Osteoblast (primary cell): ENCODE measurements around the gene FAM181B. TPM values are rescaled to one million over a fixed set of nuclear protein-coding genes. Genes with fewer than 3 reads are reported as not detected.
A peak's percentile ranks its signal among the peaks of the same experiment; 100 is the strongest.

ENCODE experiments used
- DNase-seq: peaks from one replicate; pipeline ENCODE4 v3.0.0; 2011; ENCODE audit warnings: low spot score, mixed read lengths; ENCODE audit not compliant: insufficient read length; ENCODE audit errors: missing footprints
- H2AFZ ChIP-seq: 2 replicates; pipeline ENCODE4 v1.6.0; 2011; ENCODE audit warnings: mild to moderate bottlenecking, low read length
- H3K27ac ChIP-seq: 2 replicates; pipeline ENCODE4 v1.5.1; 2011; ENCODE audit warnings: mild to moderate bottlenecking, low read depth, low read length, moderate library complexity
- H3K27me3 ChIP-seq: 2 replicates; pipeline ENCODE4 v1.6.0; 2012; ENCODE audit warnings: mild to moderate bottlenecking, control low read depth, inconsistent platforms, low read length, moderate library complexity; ENCODE audit not compliant: insufficient read depth
- H3K36me3 ChIP-seq: 2 replicates; pipeline ENCODE4 v1.5.1; 2011; ENCODE audit warnings: mild to moderate bottlenecking, low read length, control low read depth, moderate library complexity; ENCODE audit not compliant: insufficient read depth
- H3K4me1 ChIP-seq: 2 replicates; pipeline ENCODE4 v1.5.1; 2011; ENCODE audit warnings: mild to moderate bottlenecking, low read length, control low read depth, moderate library complexity; ENCODE audit not compliant: insufficient read depth
- H3K4me2 ChIP-seq: 2 replicates; pipeline ENCODE4 v1.6.0; 2011; ENCODE audit warnings: mild to moderate bottlenecking, low read length; ENCODE audit not compliant: insufficient read depth
- H3K4me3 ChIP-seq: fragments of 200-600 bp; sonication (generic); 3 replicates; pipeline ENCODE4 v1.5.1; 2012; ENCODE audit warnings: mild to moderate bottlenecking, low read length, inconsistent platforms; ENCODE audit not compliant: insufficient read depth
- H3K79me2 ChIP-seq: 2 replicates; pipeline ENCODE4 v1.6.0; 2012; ENCODE audit warnings: mild to moderate bottlenecking, low read length, control low read depth, inconsistent platforms; ENCODE audit not compliant: insufficient read depth
- H3K9me3 ChIP-seq: 2 replicates; pipeline ENCODE4 v1.5.1; 2011; ENCODE audit warnings: low read depth, low read length, control low read depth
- H4K20me1 ChIP-seq: 2 replicates; pipeline ENCODE4 v1.6.0; 2012; ENCODE audit warnings: mild to moderate bottlenecking, low read length, control low read depth; ENCODE audit not compliant: insufficient read depth
- total RNA-seq: library from RNA; depleted of rRNA; stranded (reverse); fragments of >200 nt; gene quantifications from 2 replicates; pipeline ENCODE4 v1.2.3, GENCODE V29; 2012
- TF ChIP-seq, protein P1 (sequence below): IDR thresholded peaks from 2 replicates; pipeline ENCODE4 v1.5.1; 2011; ENCODE audit warnings: mild to moderate bottlenecking, low read depth, low read length, moderate library complexity; ENCODE audit errors: extremely low read depth

Gene FAM181B
- total RNA-seq, 1 donor: under 0.01 TPM

DNA sequence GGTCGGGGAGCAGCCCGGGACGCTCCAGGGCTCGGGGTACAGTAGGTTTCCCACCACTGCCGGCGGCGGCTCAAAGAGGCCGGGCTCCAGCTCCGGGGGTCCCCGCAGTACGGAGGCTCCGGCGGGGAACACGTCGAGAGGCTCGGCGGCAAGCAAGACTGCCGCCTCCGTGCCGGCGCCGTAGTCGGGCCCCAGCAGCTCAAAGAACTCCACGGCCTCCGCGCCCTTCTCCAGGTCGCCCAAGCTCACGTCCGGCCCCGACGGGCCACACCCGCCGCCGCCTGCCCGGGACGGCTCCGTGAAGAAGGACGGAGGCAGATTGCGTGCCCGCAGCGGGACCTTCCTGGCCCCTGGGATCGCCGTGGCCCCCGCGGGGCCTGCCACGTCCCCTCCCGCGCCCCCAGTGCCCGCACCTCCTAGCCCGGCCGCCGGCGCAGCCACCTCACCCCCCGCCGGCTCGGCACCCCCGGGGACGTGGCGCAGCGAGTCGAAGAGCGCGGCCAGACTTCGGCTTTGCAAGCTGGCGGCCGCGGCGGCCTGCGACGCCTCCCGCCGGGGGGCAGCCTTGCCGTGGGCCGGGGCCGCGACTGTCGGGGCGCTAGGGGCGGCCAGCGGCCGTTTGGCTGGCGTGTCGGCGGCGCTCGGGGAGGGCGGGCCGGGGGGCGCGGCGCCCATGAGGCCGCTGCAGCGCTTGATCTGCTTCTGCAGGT lies 775 bp downstream of the FAM181B start:
- Histone ChIP-seq H3K4me1 (no peaks in the 10 kb centered on the region), H3K27ac (no peak overlapping the region), H3K27me3 (peaks cover 54% of the 10 kb centered on the region), H3K36me3 (no peaks in the 10 kb centered on the region), H3K79me2 (no peaks in the 10 kb centered on the region), H3K9me3 (no peaks in the 10 kb centered on the region), H2AFZ (peak overlapping the region; percentile 47), H4K20me1 (no peaks in the 10 kb centered on the region), H3K4me3 (peak overlapping the region; percentile 53), H3K4me2 (no peak overlapping the region)
- peak; percentile 72 for DNase-seq
- TF ChIP-seq, protein P1, sequence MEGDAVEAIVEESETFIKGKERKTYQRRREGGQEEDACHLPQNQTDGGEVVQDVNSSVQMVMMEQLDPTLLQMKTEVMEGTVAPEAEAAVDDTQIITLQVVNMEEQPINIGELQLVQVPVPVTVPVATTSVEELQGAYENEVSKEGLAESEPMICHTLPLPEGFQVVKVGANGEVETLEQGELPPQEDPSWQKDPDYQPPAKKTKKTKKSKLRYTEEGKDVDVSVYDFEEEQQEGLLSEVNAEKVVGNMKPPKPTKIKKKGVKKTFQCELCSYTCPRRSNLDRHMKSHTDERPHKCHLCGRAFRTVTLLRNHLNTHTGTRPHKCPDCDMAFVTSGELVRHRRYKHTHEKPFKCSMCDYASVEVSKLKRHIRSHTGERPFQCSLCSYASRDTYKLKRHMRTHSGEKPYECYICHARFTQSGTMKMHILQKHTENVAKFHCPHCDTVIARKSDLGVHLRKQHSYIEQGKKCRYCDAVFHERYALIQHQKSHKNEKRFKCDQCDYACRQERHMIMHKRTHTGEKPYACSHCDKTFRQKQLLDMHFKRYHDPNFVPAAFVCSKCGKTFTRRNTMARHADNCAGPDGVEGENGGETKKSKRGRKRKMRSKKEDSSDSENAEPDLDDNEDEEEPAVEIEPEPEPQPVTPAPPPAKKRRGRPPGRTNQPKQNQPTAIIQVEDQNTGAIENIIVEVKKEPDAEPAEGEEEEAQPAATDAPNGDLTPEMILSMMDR: no peak

DNA sequence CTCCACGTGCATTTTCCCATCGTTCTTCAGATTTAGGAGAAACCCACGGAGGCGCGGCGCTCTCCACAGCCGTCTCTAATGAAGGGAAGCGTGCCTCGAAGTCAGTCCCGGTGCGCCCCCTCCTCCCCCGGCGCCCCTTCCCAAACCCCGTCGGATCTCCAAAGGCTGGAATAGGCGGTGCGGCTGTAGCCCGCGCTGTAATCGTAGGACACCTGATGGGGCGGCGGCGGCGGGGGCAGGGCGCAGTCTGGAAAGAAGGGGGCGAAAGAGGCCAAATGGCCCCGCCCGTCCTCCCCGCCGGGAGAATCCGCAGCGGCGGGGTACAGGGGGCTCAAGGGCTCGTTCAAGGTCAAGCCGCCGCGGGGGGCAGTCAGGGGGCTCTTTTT lies 1.3 kb downstream of the FAM181B start:
- H3K4me3 ChIP-seq: no peak overlapping the region
- TF ChIP-seq, protein P1: no peak
- H4K20me1 ChIP-seq: no peaks in the 10 kb centered on the region
- DNase-seq: no peak
- H3K79me2 ChIP-seq: no peaks in the 10 kb centered on the region
- H3K9me3 ChIP-seq: no peaks in the 10 kb centered on the region
- H3K4me1 ChIP-seq: no peaks in the 10 kb centered on the region
- peaks cover 54% of the 10 kb centered on the region for H3K27me3 ChIP-seq
- no peak overlapping the region for H3K27ac ChIP-seq
- H3K36me3 ChIP-seq: no peaks in the 10 kb centered on the region
- H2AFZ ChIP-seq: no peak overlapping the region
- no peak overlapping the region for H3K4me2 ChIP-seq

DNA sequence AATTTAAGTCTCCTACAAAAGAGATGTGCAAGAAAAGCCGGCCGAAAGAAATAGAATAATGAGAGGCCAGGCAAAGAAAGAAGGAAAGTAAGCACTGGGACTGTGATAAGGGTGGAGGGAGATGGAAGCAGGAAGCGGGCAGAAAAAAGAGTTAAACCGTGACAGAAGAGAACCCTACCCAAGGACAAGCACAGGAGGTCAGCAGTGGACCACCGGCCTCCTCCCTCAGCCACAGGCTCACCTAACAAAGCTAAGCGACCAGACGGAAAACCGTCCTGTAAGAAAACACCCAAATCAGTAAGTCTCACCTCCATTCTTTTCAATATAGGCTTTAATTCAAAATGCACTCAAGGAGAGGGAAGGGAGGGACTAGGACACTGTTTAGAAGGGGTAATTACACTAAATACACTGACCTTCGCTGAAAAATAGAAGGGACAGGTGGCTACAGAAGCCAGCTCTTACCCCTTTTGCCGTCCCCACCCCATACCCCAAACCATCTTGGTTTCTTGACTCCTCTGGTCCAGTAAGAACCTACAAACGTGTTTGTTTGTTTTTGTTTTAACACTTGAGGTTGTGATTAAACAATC lies 1.9 kb downstream of the FAM181B start:
- no peaks in the 10 kb centered on the region for H3K9me3 ChIP-seq
- H3K4me1 ChIP-seq: no peaks in the 10 kb centered on the region
- H3K4me3 ChIP-seq: no peak overlapping the region
- no peak overlapping the region for H3K27ac ChIP-seq
- H3K4me2 ChIP-seq: no peak overlapping the region
- H3K27me3 ChIP-seq: peaks cover 53% of the 10 kb centered on the region
- DNase-seq: no peak
- no peaks in the 10 kb centered on the region for H4K20me1 ChIP-seq
- no peak overlapping the region for H2AFZ ChIP-seq
- no peaks in the 10 kb centered on the region for H3K79me2 ChIP-seq
- TF ChIP-seq, protein P1: no peak
- H3K36me3 ChIP-seq: no peaks in the 10 kb centered on the region

DNA sequence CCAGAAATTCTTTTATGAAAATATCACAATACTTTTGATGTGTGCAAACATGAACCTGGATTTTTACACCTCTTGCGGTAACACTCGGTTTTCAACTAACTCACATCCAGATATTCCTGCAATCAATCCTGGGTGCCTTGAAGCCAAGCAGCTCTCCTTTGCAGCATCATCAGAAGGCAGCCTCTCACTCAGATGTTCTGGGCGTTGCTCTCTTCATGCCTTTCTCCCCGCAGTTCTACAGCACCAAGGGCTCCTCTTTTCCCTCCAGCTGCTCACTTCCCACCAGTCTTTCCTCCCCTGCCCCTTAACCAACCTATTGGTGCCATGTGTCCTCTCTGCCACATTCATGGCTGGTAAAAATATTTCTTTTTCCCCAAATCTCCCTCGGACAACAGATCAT lies 2.9 kb downstream of the FAM181B start:
- DNase-seq: no peak
- H3K36me3 ChIP-seq: no peaks in the 10 kb centered on the region
- no peaks in the 10 kb centered on the region for H3K4me1 ChIP-seq
- H3K27ac ChIP-seq: no peak overlapping the region
- TF ChIP-seq, protein P1: no peak
- no peak overlapping the region for H2AFZ ChIP-seq
- H3K9me3 ChIP-seq: no peaks in the 10 kb centered on the region
- no peaks in the 10 kb centered on the region for H4K20me1 ChIP-seq
- H3K27me3 ChIP-seq: peaks cover 50% of the 10 kb centered on the region
- H3K4me2 ChIP-seq: no peak overlapping the region
- H3K79me2 ChIP-seq: no peaks in the 10 kb centered on the region
- no peak overlapping the region for H3K4me3 ChIP-seq
